ENCODE data around the gene IQSEC1.

DNA sequence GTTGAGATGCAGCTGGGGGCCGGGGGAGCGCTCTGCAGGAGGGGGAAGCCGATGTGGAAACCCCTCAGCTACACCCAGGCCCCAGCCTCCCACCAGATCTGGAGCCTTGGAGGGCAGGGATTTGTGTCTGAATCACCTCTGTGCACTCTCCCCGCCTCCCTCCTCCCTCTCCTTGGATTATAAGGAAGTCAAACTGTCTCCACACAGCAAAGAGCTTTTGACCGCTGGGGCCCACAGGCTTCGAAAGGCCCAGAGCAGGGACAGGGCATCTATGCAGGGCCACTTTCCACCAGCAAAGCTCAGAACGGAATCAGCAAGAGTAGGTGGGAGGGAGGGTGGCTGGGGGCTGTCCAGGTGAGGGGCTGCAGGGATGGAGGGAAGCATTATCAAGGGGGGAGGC, 68.9 kb downstream of the IQSEC1 start:
- TF ChIP-seq, protein P1, sequence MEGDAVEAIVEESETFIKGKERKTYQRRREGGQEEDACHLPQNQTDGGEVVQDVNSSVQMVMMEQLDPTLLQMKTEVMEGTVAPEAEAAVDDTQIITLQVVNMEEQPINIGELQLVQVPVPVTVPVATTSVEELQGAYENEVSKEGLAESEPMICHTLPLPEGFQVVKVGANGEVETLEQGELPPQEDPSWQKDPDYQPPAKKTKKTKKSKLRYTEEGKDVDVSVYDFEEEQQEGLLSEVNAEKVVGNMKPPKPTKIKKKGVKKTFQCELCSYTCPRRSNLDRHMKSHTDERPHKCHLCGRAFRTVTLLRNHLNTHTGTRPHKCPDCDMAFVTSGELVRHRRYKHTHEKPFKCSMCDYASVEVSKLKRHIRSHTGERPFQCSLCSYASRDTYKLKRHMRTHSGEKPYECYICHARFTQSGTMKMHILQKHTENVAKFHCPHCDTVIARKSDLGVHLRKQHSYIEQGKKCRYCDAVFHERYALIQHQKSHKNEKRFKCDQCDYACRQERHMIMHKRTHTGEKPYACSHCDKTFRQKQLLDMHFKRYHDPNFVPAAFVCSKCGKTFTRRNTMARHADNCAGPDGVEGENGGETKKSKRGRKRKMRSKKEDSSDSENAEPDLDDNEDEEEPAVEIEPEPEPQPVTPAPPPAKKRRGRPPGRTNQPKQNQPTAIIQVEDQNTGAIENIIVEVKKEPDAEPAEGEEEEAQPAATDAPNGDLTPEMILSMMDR (conservative IDR thresholded peaks at IDR 0.05; ENCODE audit: low read depth, low read length), result no peak
- TF ChIP-seq EZH2 (IDR thresholded peaks at IDR 0.05; ENCODE audit: borderline replicate concordance, low read depth, low read length, poor library complexity, severe bottlenecking), result no peak

Data from A673 (cell line).